K562 (cell line): ENCODE data around the gene EYA2. TPM values are rescaled to one million over a fixed set of nuclear protein-coding genes. Genes with fewer than 3 reads are reported as not detected.

Source experiments
- ATAC-seq: fragments of 200-7000 bp; cut with Tn5 transposase; 3 replicates; pipeline ENCODE4 v1.9.1; 2020; ENCODE audit warnings: moderate library complexity
- BruUV-seq: library from RNA; stranded (reverse); fragments of 400-500 nt; replicated peaks from 2 replicates; lab custom pipeline; 2021; lab: Mats Ljungman, UMichigan
- CTCF ChIA-PET: fragments of 300-600 bp; formaldehyde crosslinking; extraction: SDS; loops from one replicate; lab custom pipeline; 2021; ENCODE audit warnings: low intra/inter-chr PET ratio; lab: Yijun Ruan, JAX
- POLR2A ChIA-PET: fragments of 300-600, 350-650 bp; sonication (Branson Sonifier 250); formaldehyde crosslinking; extraction: SDS; loops from one replicate; lab custom pipeline; 2021; ENCODE audit warnings: antibody characterized with exemption, inconsistent platforms; lab: Yijun Ruan, JAX
- DNase-seq, 4 experiments: peaks; one replicate each; pipeline versions ENCODE4 v3.0.0 to v3.0.0-alpha.2; 2011 to 2018; ENCODE audit warnings: low spot score in 3 of 4, mixed read lengths in 3 of 4; ENCODE audit errors: extremely low read depth in 1 of 4
- FAIRE-seq: peaks from 2 replicates; lab custom pipeline; 2011; peaks lifted over from hg19 to GRCh38; lab: Jason Lieb, UNC
- H2AFZ ChIP-seq: 2 replicates; pipeline ENCODE4 v1.6.0; 2011; ENCODE audit warnings: low read depth, low read length, control low read depth, inconsistent platforms
- H3K27ac ChIP-seq: fragments of 200-600 bp; 3 replicates; pipeline ENCODE4 v1.8.0; 2011; ENCODE audit warnings: low read depth, mild to moderate bottlenecking, control low read depth, inconsistent platforms, low read length, moderate library complexity, mixed read lengths; ENCODE audit errors: extremely low read depth
- H3K27me3 ChIP-seq, 2 experiments: fragments of 300-600 bp in 1 of 2; 2 replicates in 1 of 2; 3 replicates in 1 of 2; pipeline versions ENCODE4 v1.6.0 to v1.8.0; 2011; ENCODE audit warnings: inconsistent platforms in 2 of 2, low read length in 2 of 2, mild to moderate bottlenecking in 1 of 2, mixed read lengths in 1 of 2, moderate library complexity in 1 of 2; ENCODE audit not compliant: control insufficient read depth in 2 of 2, insufficient read depth in 2 of 2
- H3K36me3 ChIP-seq: fragments of 300-600 bp; 3 replicates; pipeline ENCODE4 v1.8.0; 2011; ENCODE audit warnings: mild to moderate bottlenecking, low read length, inconsistent platforms; ENCODE audit not compliant: control insufficient read depth, insufficient read depth
- H3K4me1 ChIP-seq, 2 experiments: fragments of 200-600 bp in 1 of 2; replicated peaks in 1 of 2; 2 replicates in 1 of 2; 3 replicates in 1 of 2; pipeline versions ENCODE4 v1.5.1 to v1.8.0; 2011; ENCODE audit warnings: inconsistent platforms in 2 of 2, low read length in 2 of 2, mild to moderate bottlenecking in 1 of 2, mixed read lengths in 1 of 2, moderate library complexity in 1 of 2; ENCODE audit not compliant: control insufficient read depth in 2 of 2, insufficient read depth in 2 of 2
- H3K4me2 ChIP-seq: 2 replicates; pipeline ENCODE4 v1.6.1; 2011; ENCODE audit warnings: low read length, control low read depth, inconsistent platforms, mixed read lengths; ENCODE audit not compliant: insufficient read depth
- H3K4me3 ChIP-seq: fragments of 200-600 bp; sonication (generic), shearing (Covaris generic); 2 replicates; pipeline ENCODE4 v1.5.1; 2016; ENCODE audit warnings: control low read depth, inconsistent platforms
- H3K79me2 ChIP-seq: fragments of 200-600 bp; 3 replicates; pipeline ENCODE4 v1.8.0; 2011; ENCODE audit warnings: low read length, inconsistent platforms; ENCODE audit not compliant: control insufficient read depth, insufficient read depth
- H3K9ac ChIP-seq, 2 experiments: 2 replicates each; pipeline versions ENCODE4 v1.6.0 to v1.6.1; 2011; ENCODE audit warnings: low read depth in 2 of 2, low read length in 2 of 2, control low read depth in 1 of 2, inconsistent platforms in 1 of 2, mild to moderate bottlenecking in 1 of 2, mixed read lengths in 1 of 2; ENCODE audit not compliant: insufficient read depth in 1 of 2
- H3K9me1 ChIP-seq: one replicate; pipeline ENCODE4 v1.6.0; 2011; ENCODE audit warnings: inconsistent platforms, mild to moderate bottlenecking, low read length, moderate library complexity; ENCODE audit not compliant: control insufficient read depth, insufficient read depth
- H3K9me3 ChIP-seq: replicated peaks from 2 replicates; pipeline ENCODE4 v1.5.1; 2011; ENCODE audit warnings: low read depth, low read length, inconsistent platforms; ENCODE audit not compliant: control insufficient read depth, insufficient read depth
- H4K20me1 ChIP-seq: replicated peaks from 2 replicates; pipeline ENCODE4 v1.6.1; 2011; ENCODE audit warnings: low read length, inconsistent platforms, mixed read lengths; ENCODE audit not compliant: control insufficient read depth, insufficient read depth
- NFIC ChIP-seq: fragments of 450-650 bp; IDR thresholded peaks from 2 replicates; pipeline ENCODE4 v1.6.1; 2017; ENCODE audit warnings: mild to moderate bottlenecking, inconsistent platforms
- ZBTB11 ChIP-seq, 3 experiments: fragments of 200-800 bp in 1 of 3; fragments of 250-450 bp in 1 of 3; fragments of 450-650 bp in 1 of 3; sonication (Bioruptor Pico) in 1 of 3; sonication (Bioruptor generic) in 1 of 3; formaldehyde crosslinking in 1 of 3; IDR thresholded peaks; 2 replicates each; pipeline versions ENCODE4 v1.6.1 to v1.8.0; 2016 to 2022; ENCODE audit warnings: mild to moderate bottlenecking in 2 of 3, missing genetic modification characterization in 2 of 3, missing compliant biosample characterization in 1 of 3, moderate library complexity in 1 of 3
- WGBS: fragments of 100-300 bp; shearing (Covaris generic); methylation state at CpG from one replicate; pipeline ENCODE4 v1.1.6; 2016; ENCODE audit warnings: low coverage, mixed read lengths; ENCODE audit not compliant: insufficient coverage; ENCODE audit errors: missing lambda C conversion rate; 5-methylcytosine and 5-hydroxymethylcytosine counted together
- in situ Hi-C: fragments of 300-500 bp; cut with MboI; formaldehyde crosslinking; loops from 4 replicates; pipeline ENCODE4 v1.15.0; 2018; ENCODE audit warnings: inconsistent platforms, mixed read lengths
- intact Hi-C: fragments of 100-400 bp; cut with micrococcal nuclease; formaldehyde crosslinking; loops from 2 replicates; pipeline ENCODE4 v1.14.2; 2022
- polyA plus RNA-seq, 8 experiments: library from polyadenylated mRNA; depleted of rRNA in 4 of 8; stranded (reverse) in 5 of 8; unstranded in 3 of 8; fragments of >200 nt; fragmentation: Nextera tagmentation in 2 of 8; fragmentation: Illumina TruSeq in 1 of 8; extraction: Ambion mirVana in 2 of 8; extraction: Trizol in 1 of 8; gene quantifications; 2 replicates each; pipeline versions ENCODE4 v1.2.1 to v1.2.3, GENCODE V29; 2011 to 2014; ENCODE audit warnings: inconsistent platforms in 1 of 8, missing spikeins in 1 of 8
- total RNA-seq, 7 experiments: library from RNA; depleted of rRNA in 6 of 7; stranded (reverse); fragments of >200 nt in 6 of 7; fragmentation: Illumina TruSeq in 2 of 7; extraction: Trizol in 2 of 7; gene quantifications; 2 replicates each; pipeline versions ENCODE4 v1.2.1 to v1.2.3, GENCODE V29; 2011 to 2021; ENCODE audit warnings: low replicate concordance in 1 of 7

Gene EYA2
- total and polyA plus RNA-seq, 9 of the 15 experiments (the other 6 are each of a cell fraction or from before 2014, with no cell fraction given), result 0.03 TPM; not detected in 8

- peak in 1 of 3 experiments; percentile 9; a peak in 1 of 6 replicates for TF ChIP-seq ZBTB11 (CRISPR knock-in tag; IDR thresholded peaks at IDR 0.05)
Observed at GRCh38 chr20:47183367-47183766, 288.7 kb downstream of the EYA2 start (continued).

GRCh38 chr20:47187450-47188195 is 293.0 kb downstream of the EYA2 start:
- no peak overlapping the region for H3K9ac ChIP-seq
- POLR2A ChIA-PET, result interaction anchor here (0.6 to 1.0 kb wide), 2 partner anchors 13 to 197 kb away, joined by 3 read pairs; no protein-coding TSS in a partner anchor
- H4K20me1 ChIP-seq, result no peaks in the 10 kb centered on the region
- H3K9me1 ChIP-seq, result no peaks in the 10 kb centered on the region
- CTCF ChIA-PET, result no interaction called here
- H3K4me1 ChIP-seq, result peaks cover 0 to 6% of the 10 kb centered on the region in 2 experiments; a peak in 3 of 5 replicates
- ATAC-seq, result no peak
- no peaks in the 10 kb centered on the region for H3K79me2 ChIP-seq
- 29% methylated on average over 19 of the region's 19 CpGs for WGBS
- H3K36me3 ChIP-seq, result no peaks in the 10 kb centered on the region
- H3K27ac ChIP-seq, result no peak overlapping the region
- H3K9me3 ChIP-seq, result no peaks in the 10 kb centered on the region
- H3K4me2 ChIP-seq, result no peak overlapping the region
- DNase-seq, result no peak
- TF ChIP-seq ZBTB11 (CRISPR knock-in tag; IDR thresholded peaks at IDR 0.05) (peak in 1 of 3 experiments; percentile 61; a peak in 1 of 6 replicates), NFIC (no peak)
- TF ChIP-seq, all 486 proteins: peak for 1
- no TSS peak for BruUV-seq
- peaks cover 17 to 34% of the 10 kb centered on the region in 2 experiments for H3K27me3 ChIP-seq
- in situ Hi-C loops, result no loop called here
- no peak for FAIRE-seq
- H2AFZ ChIP-seq, result no peak overlapping the region
- intact Hi-C loops, result no loop called here
- H3K4me3 ChIP-seq, result no peak overlapping the region
